Right renal cortex interstitium (tissue), 3 donors: ENCODE measurements around the gene SNRPB2. TPM values are rescaled to one million over a fixed set of nuclear protein-coding genes. Genes with fewer than 3 reads are reported as not detected.

Experiments
- DNase-seq, 3 donors: peaks; one replicate each; pipeline ENCODE4 v3.0.0-alpha.2; 2013; ENCODE audit warnings: low read depth in 3 of 3, low spot score in 2 of 3
- polyA plus RNA-seq, 3 donors: library from polyadenylated mRNA; unstranded; fragments of 120-200 nt; gene quantifications; one replicate each; pipeline ENCODE4 v1.2.1, GENCODE V29; 2013; ENCODE audit not compliant: insufficient read length in 3 of 3

Gene SNRPB2
- polyA plus RNA-seq, 3 donors: 122 to 130 (median 125) TPM

- DNase-seq: no peak
Observed at GRCh38 chr20:16729080-16729479, 746 bp upstream of the SNRPB2 start.

- no peak for DNase-seq
Observed at GRCh38 chr20:16732506-16733152, 2.8 kb downstream of the SNRPB2 start.

GRCh38 chr20:16740365-16741072 is 10.7 kb downstream of the SNRPB2 start:
- no peak for DNase-seq

GRCh38 chr20:16744178-16744807 is 14.5 kb downstream of the SNRPB2 start:
- no peak for DNase-seq

GRCh38 chr20:16745204-16745603 is 15.4 kb downstream of the SNRPB2 start:
- no peak for DNase-seq

- no peak for DNase-seq
Observed at GRCh38 chr20:16747291-16747811, 17.5 kb downstream of the SNRPB2 start.

- no peak for DNase-seq
Observed at GRCh38 chr20:16748308-16748900, 18.6 kb downstream of the SNRPB2 start, which contains the start of gene OTOR. OTOR (plus strand) TSS chr20:16748358; CDS start chr20:16748402, 44 bp downstream.

- no peak for DNase-seq
Observed at GRCh38 chr20:16749573-16749972, 19.7 kb downstream of the SNRPB2 start.

GRCh38 chr20:16752082-16752481 is 22.3 kb downstream of the SNRPB2 start:
- no peak for DNase-seq

- no peak for DNase-seq
Observed at GRCh38 chr20:16752901-16753300, 23.1 kb downstream of the SNRPB2 start.

GRCh38 chr20:16758454-16759180 is 28.8 kb downstream of the SNRPB2 start:
- no peak for DNase-seq

- no peak for DNase-seq
Observed at GRCh38 chr20:16759181-16759563, 29.3 kb downstream of the SNRPB2 start.

- peak in 1 of 3 donors; percentile 3 for DNase-seq
Observed at GRCh38 chr20:16760431-16761304, 30.8 kb downstream of the SNRPB2 start.

- peak; percentile 41 to 65 (median 64) for DNase-seq
Observed at GRCh38 chr20:16761305-16761829, 31.5 kb downstream of the SNRPB2 start.

- DNase-seq: no peak
Observed at GRCh38 chr20:16764560-16764959, 34.7 kb downstream of the SNRPB2 start.

GRCh38 chr20:16771213-16771612 is 41.4 kb downstream of the SNRPB2 start:
- DNase-seq: no peak

- DNase-seq: no peak
Observed at GRCh38 chr20:16775961-16776360, 46.1 kb downstream of the SNRPB2 start.

- no peak for DNase-seq
Observed at GRCh38 chr20:16777126-16777525, 47.3 kb downstream of the SNRPB2 start.

GRCh38 chr20:16778159-16778558 is 48.3 kb downstream of the SNRPB2 start:
- no peak for DNase-seq
